Fibroblast of villous mesenchyme (primary cell): ENCODE results near the gene ELFN1. TPM values are rescaled to one million over a fixed set of nuclear protein-coding genes. Genes with fewer than 3 reads are reported as not detected.

Source experiments
- DNase-seq: peaks from one replicate; pipeline ENCODE4 v3.0.0-alpha.2; 2010; ENCODE audit warnings: low read depth
- H3K4me3 ChIP-seq: 2 replicates; pipeline ENCODE4 v1.5.1; 2011; ENCODE audit warnings: low read depth, mild to moderate bottlenecking, low read length
- CTCF ChIP-seq: IDR thresholded peaks from 2 replicates; pipeline ENCODE4 v1.5.1; 2012; ENCODE audit warnings: low read depth, mild to moderate bottlenecking, low read length; ENCODE audit not compliant: insufficient read depth
- total RNA-seq: library from RNA; depleted of rRNA; stranded (reverse); fragments of >200 nt; gene quantifications from 2 replicates; pipeline ENCODE4 v1.2.3, GENCODE V29; 2012

ELFN1 gene
- total RNA-seq, 1 donor = 0.86 TPM

- no peak for TF ChIP-seq CTCF
- no peak overlapping the region for H3K4me3 ChIP-seq
- DNase-seq = no peak
Observed at GRCh38 chr7:1700536-1701333, 30.7 kb downstream of the ELFN1 start.

- no peak overlapping the region for H3K4me3 ChIP-seq
- TF ChIP-seq CTCF = no peak
- no peak for DNase-seq
Observed at GRCh38 chr7:1702652-1703051, 32.6 kb downstream of the ELFN1 start.

GRCh38 chr7:1703441-1703840 is 33.4 kb downstream of the ELFN1 start:
- DNase-seq = no peak
- no peak for TF ChIP-seq CTCF
- H3K4me3 ChIP-seq = no peak overlapping the region

- no peak for DNase-seq
- no peak for TF ChIP-seq CTCF
- no peak overlapping the region for H3K4me3 ChIP-seq
Observed at GRCh38 chr7:1703871-1704810, 34.1 kb downstream of the ELFN1 start.

- DNase-seq = no peak
- TF ChIP-seq CTCF = no peak
- H3K4me3 ChIP-seq = no peak overlapping the region
Observed at GRCh38 chr7:1704811-1705738, 35.0 kb downstream of the ELFN1 start.

GRCh38 chr7:1705856-1706255 is 35.8 kb downstream of the ELFN1 start:
- DNase-seq = no peak
- H3K4me3 ChIP-seq = no peak overlapping the region
- no peak for TF ChIP-seq CTCF
